GM19238 (cell line): ENCODE data around the gene RABGGTA.
"Not testable (repeated sequence)": the region's sequence is repeated elsewhere in the genome, so short reads cannot be mapped to it uniquely, and the experiment has no call there.

Source experiments
- DNase-seq: peaks from one replicate; pipeline ENCODE4 v3.0.0; 2011; ENCODE audit warnings: low spot score; ENCODE audit not compliant: insufficient read length

RABGGTA gene

GRCh38 chr14:24261256-24261968 is 10.0 kb downstream of the RABGGTA start:
- no peak for DNase-seq

GRCh38 chr14:24260780-24261157 is 10.6 kb downstream of the RABGGTA start:
- no peak for DNase-seq

GRCh38 chr14:24260026-24260779 is 11.2 kb downstream of the RABGGTA start:
- DNase-seq = no peak

- no peak for DNase-seq
These were observed 11.9 kb downstream of the RABGGTA start for GRCh38 chr14:24259282-24260025.

- no peak for DNase-seq
These were observed 12.7 kb downstream of the RABGGTA start for GRCh38 chr14:24258548-24259265.

GRCh38 chr14:24258119-24258518 is 13.3 kb downstream of the RABGGTA start:
- DNase-seq = no peak

GRCh38 chr14:24256960-24257359 is 14.4 kb downstream of the RABGGTA start:
- no peak for DNase-seq

- no peak for DNase-seq
These were observed 15.3 kb downstream of the RABGGTA start for GRCh38 chr14:24255931-24256711.

- DNase-seq = no peak
These were observed 16.0 kb downstream of the RABGGTA start for GRCh38 chr14:24255438-24255837.

GRCh38 chr14:24254630-24255392 is 16.6 kb downstream of the RABGGTA start:
- no peak for DNase-seq

GRCh38 chr14:24253936-24254335 is 17.5 kb downstream of the RABGGTA start:
- DNase-seq = no peak

GRCh38 chr14:24252289-24253124 is 18.9 kb downstream of the RABGGTA start:
- no peak for DNase-seq

- no peak for DNase-seq
These were observed 19.5 kb downstream of the RABGGTA start for GRCh38 chr14:24251880-24252288.

- no peak for DNase-seq
These were observed 21.0 kb downstream of the RABGGTA start for GRCh38 chr14:24250354-24250753.

- no peak for DNase-seq
These were observed 22.0 kb downstream of the RABGGTA start for GRCh38 chr14:24249230-24250021.

- no peak for DNase-seq
These were observed 24.0 kb downstream of the RABGGTA start for GRCh38 chr14:24247422-24247821.

- peak; percentile 56 for DNase-seq
These were observed 24.6 kb downstream of the RABGGTA start for GRCh38 chr14:24246765-24247212.

- DNase-seq = not testable (repeated sequence)
These were observed 26.0 kb downstream of the RABGGTA start for GRCh38 chr14:24245350-24245749.
